Panc1 (cell line): ENCODE results near the gene CENPS. TPM values are rescaled to one million over a fixed set of nuclear protein-coding genes. Genes with fewer than 3 reads are reported as not detected.

Source experiments
- ATAC-seq: fragments of 200-7000 bp; cut with Tn5 transposase; 2 replicates; pipeline ENCODE4 v1.9.1; 2020; ENCODE audit warnings: mild to moderate bottlenecking, moderate library complexity
- BruUV-seq: library from RNA; stranded (reverse); fragments of 400-500 nt; replicated peaks from 2 replicates; lab custom pipeline; 2021; lab: Mats Ljungman, UMichigan
- CTCF ChIA-PET: fragments of 300-600 bp; sonication (Branson Sonifier 250); formaldehyde crosslinking; loops from one replicate; lab custom pipeline; 2022; ENCODE audit warnings: antibody characterized with exemption; lab: Charles Lee
- POLR2A ChIA-PET: fragments of 300-600 bp; sonication (Branson Sonifier 250); formaldehyde crosslinking; loops from one replicate; lab custom pipeline; 2022; ENCODE audit warnings: antibody characterized with exemption; lab: Charles Lee
- DNase-seq: peaks from one replicate; pipeline ENCODE4 v3.0.0-alpha.2; 2010; ENCODE audit warnings: low read depth, low spot score
- H3K27ac ChIP-seq: 2 replicates; pipeline ENCODE4 v1.5.1; 2011; ENCODE audit warnings: mild to moderate bottlenecking, low read length, inconsistent platforms
- H3K27me3 ChIP-seq: fragments of 200-500 bp; sonication (Bioruptor generic); 2 replicates; pipeline ENCODE4 v1.6.0; 2014; ENCODE audit warnings: low read length, inconsistent platforms; ENCODE audit not compliant: control insufficient read depth, insufficient read depth
- H3K36me3 ChIP-seq: fragments of 200-500 bp; sonication (Bioruptor generic); 2 replicates; pipeline ENCODE4 v1.5.1; 2014; ENCODE audit warnings: inconsistent platforms, mild to moderate bottlenecking, low read length, moderate library complexity; ENCODE audit not compliant: control insufficient read depth, insufficient read depth
- H3K4me1 ChIP-seq: 2 replicates; pipeline ENCODE4 v1.5.1; 2011; ENCODE audit warnings: inconsistent platforms, mild to moderate bottlenecking, low read length, moderate library complexity; ENCODE audit not compliant: control insufficient read depth, insufficient read depth
- H3K4me3 ChIP-seq, 2 experiments: 2 replicates each; pipeline ENCODE4 v1.5.1; 2011 to 2012; ENCODE audit warnings: low read depth in 2 of 2, low read length in 2 of 2, mild to moderate bottlenecking in 2 of 2, inconsistent platforms in 1 of 2, moderate library complexity in 1 of 2
- H3K9me3 ChIP-seq: fragments of 200-500 bp; sonication (Bioruptor generic); 2 replicates; pipeline ENCODE4 v1.5.1; 2014; ENCODE audit warnings: low read depth, mild to moderate bottlenecking, inconsistent platforms, low read length, moderate library complexity; ENCODE audit not compliant: control insufficient read depth, insufficient read depth
- POLR2AphosphoS5 ChIP-seq: IDR thresholded peaks from 2 replicates; pipeline ENCODE4 v1.6.1; 2012; ENCODE audit warnings: mild to moderate bottlenecking, low read depth, low read length, moderate library complexity
- SIN3A ChIP-seq: IDR thresholded peaks from 2 replicates; pipeline ENCODE4 v1.6.1; 2012; ENCODE audit warnings: low read depth, mild to moderate bottlenecking, low read length, moderate library complexity, borderline replicate concordance; ENCODE audit not compliant: insufficient read depth
- TCF7L2 ChIP-seq: IDR thresholded peaks from 2 replicates; pipeline ENCODE4 v1.6.1; 2011; ENCODE audit warnings: mild to moderate bottlenecking, low read depth, low read length, inconsistent platforms
- in situ Hi-C: cut with HindIII; loops from 2 replicates; pipeline ENCODE4 v1.10.0; 2016; ENCODE audit warnings: low sequenced_read_pairs, low pct_unique_long_range_greater_than_20kb
- intact Hi-C: fragments of 100-400 bp; cut with micrococcal nuclease; formaldehyde crosslinking; loops from one replicate; pipeline ENCODE4 v1.10.0; 2022; ENCODE audit not compliant: unreplicated experiment
- total RNA-seq: library from RNA; stranded (reverse); gene quantifications from one replicate; pipeline ENCODE4 v1.2.1, GENCODE V29; 2021; ENCODE audit not compliant: unreplicated experiment
- TF ChIP-seq, protein P1 (sequence below), 2 experiments: IDR thresholded peaks; 2 replicates each; pipeline ENCODE4 v1.6.1; 2011 to 2012; ENCODE audit warnings: low read depth in 2 of 2, control low read depth in 1 of 2, low read length in 1 of 2, mild to moderate bottlenecking in 1 of 2, moderate library complexity in 1 of 2; ENCODE audit not compliant: insufficient read depth in 1 of 2
- TF ChIP-seq, protein P2 (sequence below): fragments of 450-650 bp; IDR thresholded peaks from 2 replicates; pipeline ENCODE4 v1.5.1; 2017; ENCODE audit warnings: mild to moderate bottlenecking

The CENPS gene
- total RNA-seq, 1 experiment from 2014 or later, result 40.8 TPM

DNA sequence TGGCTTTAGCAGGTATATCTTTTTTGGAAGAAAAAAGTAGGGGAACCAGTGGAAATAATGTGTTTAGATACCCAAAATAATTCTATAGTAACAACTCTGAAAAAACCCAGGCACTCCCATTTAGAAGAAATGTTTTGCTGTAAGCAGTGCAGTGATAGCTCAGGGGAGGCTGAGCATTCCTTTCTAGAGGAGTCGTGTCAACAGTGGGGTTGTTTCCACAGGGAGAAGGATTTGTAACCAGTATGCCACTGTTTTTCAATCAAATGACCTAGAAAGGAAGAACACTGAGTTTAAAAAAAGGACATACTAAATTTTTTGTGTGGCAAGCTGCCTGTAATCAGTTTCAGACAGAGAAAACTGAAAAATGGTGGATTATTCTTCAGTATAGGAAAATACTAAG lies 29.0 kb upstream of the CENPS start:
- in situ Hi-C loops, result no loop called here
- ChIA-PET CTCF (interaction anchor here (0.5 kb wide), 1 partner anchor 340 kb away, joined by 3 read pairs; no protein-coding TSS in a partner anchor), POLR2A (no interaction called here)
- TF ChIP-seq, protein P1, sequence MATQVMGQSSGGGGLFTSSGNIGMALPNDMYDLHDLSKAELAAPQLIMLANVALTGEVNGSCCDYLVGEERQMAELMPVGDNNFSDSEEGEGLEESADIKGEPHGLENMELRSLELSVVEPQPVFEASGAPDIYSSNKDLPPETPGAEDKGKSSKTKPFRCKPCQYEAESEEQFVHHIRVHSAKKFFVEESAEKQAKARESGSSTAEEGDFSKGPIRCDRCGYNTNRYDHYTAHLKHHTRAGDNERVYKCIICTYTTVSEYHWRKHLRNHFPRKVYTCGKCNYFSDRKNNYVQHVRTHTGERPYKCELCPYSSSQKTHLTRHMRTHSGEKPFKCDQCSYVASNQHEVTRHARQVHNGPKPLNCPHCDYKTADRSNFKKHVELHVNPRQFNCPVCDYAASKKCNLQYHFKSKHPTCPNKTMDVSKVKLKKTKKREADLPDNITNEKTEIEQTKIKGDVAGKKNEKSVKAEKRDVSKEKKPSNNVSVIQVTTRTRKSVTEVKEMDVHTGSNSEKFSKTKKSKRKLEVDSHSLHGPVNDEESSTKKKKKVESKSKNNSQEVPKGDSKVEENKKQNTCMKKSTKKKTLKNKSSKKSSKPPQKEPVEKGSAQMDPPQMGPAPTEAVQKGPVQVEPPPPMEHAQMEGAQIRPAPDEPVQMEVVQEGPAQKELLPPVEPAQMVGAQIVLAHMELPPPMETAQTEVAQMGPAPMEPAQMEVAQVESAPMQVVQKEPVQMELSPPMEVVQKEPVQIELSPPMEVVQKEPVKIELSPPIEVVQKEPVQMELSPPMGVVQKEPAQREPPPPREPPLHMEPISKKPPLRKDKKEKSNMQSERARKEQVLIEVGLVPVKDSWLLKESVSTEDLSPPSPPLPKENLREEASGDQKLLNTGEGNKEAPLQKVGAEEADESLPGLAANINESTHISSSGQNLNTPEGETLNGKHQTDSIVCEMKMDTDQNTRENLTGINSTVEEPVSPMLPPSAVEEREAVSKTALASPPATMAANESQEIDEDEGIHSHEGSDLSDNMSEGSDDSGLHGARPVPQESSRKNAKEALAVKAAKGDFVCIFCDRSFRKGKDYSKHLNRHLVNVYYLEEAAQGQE (IDR thresholded peaks at IDR 0.05; ENCODE audit: insufficient read depth in 1 of 2, low read depth in 2 of 2, low read length in 1 of 2), result no peak
- TF ChIP-seq TCF7L2 (no peak), SIN3A (no peak), POLR2AphosphoS5 (no peak)
- TF ChIP-seq, protein P2, sequence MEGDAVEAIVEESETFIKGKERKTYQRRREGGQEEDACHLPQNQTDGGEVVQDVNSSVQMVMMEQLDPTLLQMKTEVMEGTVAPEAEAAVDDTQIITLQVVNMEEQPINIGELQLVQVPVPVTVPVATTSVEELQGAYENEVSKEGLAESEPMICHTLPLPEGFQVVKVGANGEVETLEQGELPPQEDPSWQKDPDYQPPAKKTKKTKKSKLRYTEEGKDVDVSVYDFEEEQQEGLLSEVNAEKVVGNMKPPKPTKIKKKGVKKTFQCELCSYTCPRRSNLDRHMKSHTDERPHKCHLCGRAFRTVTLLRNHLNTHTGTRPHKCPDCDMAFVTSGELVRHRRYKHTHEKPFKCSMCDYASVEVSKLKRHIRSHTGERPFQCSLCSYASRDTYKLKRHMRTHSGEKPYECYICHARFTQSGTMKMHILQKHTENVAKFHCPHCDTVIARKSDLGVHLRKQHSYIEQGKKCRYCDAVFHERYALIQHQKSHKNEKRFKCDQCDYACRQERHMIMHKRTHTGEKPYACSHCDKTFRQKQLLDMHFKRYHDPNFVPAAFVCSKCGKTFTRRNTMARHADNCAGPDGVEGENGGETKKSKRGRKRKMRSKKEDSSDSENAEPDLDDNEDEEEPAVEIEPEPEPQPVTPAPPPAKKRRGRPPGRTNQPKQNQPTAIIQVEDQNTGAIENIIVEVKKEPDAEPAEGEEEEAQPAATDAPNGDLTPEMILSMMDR, result no peak
- Histone ChIP-seq H3K27ac (no peak overlapping the region; the same call in 1 of the 2 replicates), H3K4me1 (0 out of 2 replicates have a peak, but pooled peaks cover 5% of the 10 kb centered on the region), H3K27me3 (no peaks in the 10 kb centered on the region), H3K36me3 (peaks cover 8% of the 10 kb centered on the region), H3K9me3 (no peaks in the 10 kb centered on the region), H3K4me3 (no peak overlapping the region)
- intact Hi-C loops, result no loop called here
- ATAC-seq (no peak), DNase-seq (no peak)
- TSS peak; percentile 82 for BruUV-seq

DNA sequence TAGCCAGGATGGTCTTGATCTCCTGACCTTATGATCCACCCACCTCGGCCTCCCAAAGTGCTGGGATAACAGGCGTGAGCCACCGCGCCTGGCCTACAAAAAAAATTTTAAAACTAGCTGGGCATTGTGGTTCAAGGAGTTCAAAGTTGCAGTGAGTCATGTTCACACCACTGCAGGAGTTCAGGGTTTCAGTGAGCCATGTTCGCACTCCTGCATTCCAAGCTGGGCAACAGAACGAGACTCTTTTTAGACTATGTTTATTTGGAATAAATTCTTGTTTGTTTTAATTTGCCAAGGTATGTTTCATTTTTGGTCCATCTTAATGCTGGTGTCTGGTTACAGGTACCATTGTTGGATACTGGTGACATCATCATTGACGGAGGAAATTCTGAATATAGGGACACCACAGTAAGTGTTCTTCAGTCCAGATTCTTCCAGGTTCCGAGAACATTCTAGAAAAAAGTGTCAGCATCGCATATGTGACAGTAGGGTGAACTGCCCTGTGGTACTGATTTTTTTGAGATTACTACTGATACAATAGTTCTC lies 27.4 kb upstream of the CENPS start:
- no TSS peak for BruUV-seq
- Histone ChIP-seq H3K27ac (no peak overlapping the region), H3K36me3 (peaks cover 12% of the 10 kb centered on the region), H3K4me3 (no peak overlapping the region), H3K4me1 (0 out of 2 replicates have a peak, but pooled peaks cover 5% of the 10 kb centered on the region), H3K9me3 (no peaks in the 10 kb centered on the region), H3K27me3 (no peaks in the 10 kb centered on the region)
- ChIA-PET POLR2A (no interaction called here), CTCF (no interaction called here)
- no peak for TF ChIP-seq POLR2AphosphoS5
- intact Hi-C loops (no loop called here), in situ Hi-C loops (no loop called here)
- ATAC-seq, result no peak
- DNase-seq, result no peak

DNA sequence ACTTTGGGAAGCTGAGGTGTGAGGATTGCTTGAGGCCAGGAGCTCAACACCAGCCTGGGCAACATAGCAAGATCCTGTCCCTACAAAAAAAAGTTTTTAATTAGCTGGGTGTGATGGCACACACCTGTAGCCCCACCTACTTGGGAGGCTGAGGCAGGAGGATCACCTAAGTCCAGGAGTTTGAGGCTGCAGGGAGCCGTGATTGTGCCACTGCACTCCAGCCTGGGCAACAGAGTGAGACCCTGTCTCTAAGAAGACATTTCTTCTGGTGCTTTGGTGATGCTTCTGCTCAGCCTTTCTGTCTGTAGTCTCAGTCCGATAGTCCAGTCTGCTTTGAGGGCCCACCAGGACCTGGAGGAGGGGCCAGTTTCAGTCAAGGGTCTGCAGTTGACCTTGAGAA lies 23.0 kb upstream of the CENPS start:
- no peaks in the 10 kb centered on the region for H3K4me1 ChIP-seq
- H3K27me3 ChIP-seq, result no peaks in the 10 kb centered on the region
- no peak overlapping the region for H3K4me3 ChIP-seq
- in situ Hi-C loops (no loop called here), intact Hi-C loops (no loop called here)
- no peak overlapping the region for H3K27ac ChIP-seq
- no TSS peak for BruUV-seq
- CTCF ChIA-PET, result interaction anchor here (0.6 kb wide), 1 partner anchor 36 kb away, joined by 3 read pairs; no protein-coding TSS in a partner anchor
- POLR2A ChIA-PET, result no interaction called here
- H3K9me3 ChIP-seq, result no peaks in the 10 kb centered on the region
- DNase-seq (no peak), ATAC-seq (no peak)
- peaks cover 22% of the 10 kb centered on the region for H3K36me3 ChIP-seq
- TF ChIP-seq SIN3A (no peak), TCF7L2 (no peak), POLR2AphosphoS5 (no peak)
- TF ChIP-seq, protein P1 (IDR thresholded peaks at IDR 0.05; ENCODE audit: insufficient read depth in 1 of 2, low read depth in 2 of 2, low read length in 1 of 2), result no peak
- TF ChIP-seq, protein P2, result no peak
